HCT116 (cell line): ENCODE measurements around the gene CADPS2. TPM values are rescaled to one million over a fixed set of nuclear protein-coding genes. Genes with fewer than 3 reads are reported as not detected.

Source experiments
- ATAC-seq: fragments of 200-7000 bp; cut with Tn5 transposase; 2 replicates; pipeline ENCODE4 v1.9.1; 2020; ENCODE audit warnings: mild to moderate bottlenecking, moderate library complexity
- BruUV-seq: library from RNA; stranded (reverse); fragments of 400-500 nt; replicated peaks from 2 replicates; lab custom pipeline; 2021; lab: Mats Ljungman, UMichigan
- CTCF ChIA-PET: fragments of 300-600 bp; sonication (Branson Sonifier 250); formaldehyde crosslinking; loops from one replicate; lab custom pipeline; 2021; ENCODE audit warnings: antibody characterized with exemption; lab: Charles Lee
- POLR2A ChIA-PET: fragments of 300-600, 350-600 bp; sonication (Branson Sonifier 250); formaldehyde crosslinking; loops from one replicate; lab custom pipeline; 2021; ENCODE audit warnings: antibody characterized with exemption; lab: Charles Lee
- RAD21 ChIA-PET, 2 experiments: fragments of 300-600 bp; sonication (Branson Sonifier 250); formaldehyde crosslinking; loops; one replicate each; lab custom pipeline; 2023; ENCODE audit warnings: low total read pairs in 2 of 2; ENCODE audit not compliant: uncharacterized antibody in 2 of 2, unreplicated experiment in 2 of 2, low non-redundant PET in 1 of 2; lab: Charles Lee
- DNase-seq: peaks from one replicate; pipeline ENCODE4 v3.0.0-alpha.2; 2010; ENCODE audit warnings: low read depth, low spot score
- H2AFZ ChIP-seq: fragments of 200-600 bp; shearing (Covaris generic), sonication (generic); 2 replicates; pipeline ENCODE4 v1.6.1; 2017; ENCODE audit warnings: low read depth, mixed run types, mixed read lengths, antibody characterized with exemption, low read length; ENCODE audit not compliant: poor library complexity, severe bottlenecking
- H3K27ac ChIP-seq: 2 replicates; pipeline ENCODE4 v1.5.1; 2012; ENCODE audit warnings: low read depth, low read length
- H3K27me3 ChIP-seq: fragments of 200-600 bp; sonication (generic); 2 replicates; pipeline ENCODE4 v1.6.1; 2016; ENCODE audit warnings: mixed run types, low read length, mixed read lengths; ENCODE audit not compliant: insufficient read depth
- H3K36me3 ChIP-seq, 2 experiments: fragments of 200-500 bp in 1 of 2; fragments of 200-600 bp in 1 of 2; sonication (Bioruptor generic) in 1 of 2; sonication (generic) in 1 of 2; 2 replicates each; pipeline versions ENCODE4 v1.5.1 to v1.6.1; 2014 to 2016; ENCODE audit warnings: low read length in 2 of 2, inconsistent platforms in 1 of 2, mixed read lengths in 1 of 2, mixed run types in 1 of 2; ENCODE audit not compliant: insufficient read depth in 2 of 2, control insufficient read depth in 1 of 2
- H3K4me1 ChIP-seq, 2 experiments: fragments of 200-600 bp in 1 of 2; sonication (generic) in 1 of 2; 2 replicates each; pipeline versions ENCODE4 v1.5.1 to v1.6.1; 2012 to 2017; ENCODE audit warnings: low read length in 2 of 2, inconsistent platforms in 1 of 2, mild to moderate bottlenecking in 1 of 2, mixed read lengths in 1 of 2, mixed run types in 1 of 2, moderate library complexity in 1 of 2; ENCODE audit not compliant: insufficient read depth in 2 of 2, control insufficient read depth in 1 of 2
- H3K4me2 ChIP-seq: fragments of 200-600 bp; sonication (generic); 2 replicates; pipeline ENCODE4 v1.6.1; 2017; ENCODE audit warnings: mixed run types, low read length, mixed read lengths
- H3K4me3 ChIP-seq, 2 experiments: fragments of 200-600 bp in 1 of 2; sonication (generic) in 1 of 2; replicated peaks in 1 of 2; 2 replicates each; pipeline ENCODE4 v1.5.1; 2011 to 2016; ENCODE audit warnings: low read length in 2 of 2, control low read depth in 1 of 2, low read depth in 1 of 2, mild to moderate bottlenecking in 1 of 2, mixed read lengths in 1 of 2, mixed run types in 1 of 2
- H3K79me2 ChIP-seq: fragments of 200-600 bp; sonication (generic); 2 replicates; pipeline ENCODE4 v1.6.1; 2017; ENCODE audit warnings: mild to moderate bottlenecking, mixed run types, low read length, moderate library complexity, mixed read lengths; ENCODE audit not compliant: insufficient read depth
- H3K9ac ChIP-seq: fragments of 200-600 bp; sonication (generic); 2 replicates; pipeline ENCODE4 v1.6.1; 2016; ENCODE audit warnings: low read length, mixed read lengths
- H3K9me2 ChIP-seq: fragments of 200-600 bp; sonication (generic), shearing (Covaris generic); 2 replicates; pipeline ENCODE4 v1.6.1; 2017; ENCODE audit warnings: mixed run types, mild to moderate bottlenecking, moderate library complexity; ENCODE audit not compliant: insufficient read depth
- H3K9me3 ChIP-seq, 2 experiments: fragments of 200-500 bp in 1 of 2; fragments of 200-600 bp in 1 of 2; sonication (Bioruptor generic) in 1 of 2; sonication (generic) in 1 of 2; 2 replicates each; pipeline ENCODE4 v1.6.1; 2014 to 2017; ENCODE audit warnings: low read length in 2 of 2, mixed read lengths in 2 of 2, inconsistent platforms in 1 of 2, low read depth in 1 of 2, mild to moderate bottlenecking in 1 of 2, mixed run types in 1 of 2, moderate library complexity in 1 of 2; ENCODE audit not compliant: control insufficient read depth in 1 of 2, insufficient read depth in 1 of 2
- H4K20me1 ChIP-seq: fragments of 200-600 bp; sonication (generic), shearing (Covaris generic); 2 replicates; pipeline ENCODE4 v1.6.1; 2017; ENCODE audit warnings: mixed run types, mild to moderate bottlenecking, moderate library complexity; ENCODE audit not compliant: insufficient read depth
- ATF3 ChIP-seq: IDR thresholded peaks from 2 replicates; pipeline ENCODE4 v1.6.1; 2012
- CBX3 ChIP-seq: IDR thresholded peaks from 2 replicates; pipeline ENCODE4 v1.6.1; 2012; ENCODE audit warnings: low read depth
- EGR1 ChIP-seq: IDR thresholded peaks from 2 replicates; pipeline ENCODE4 v1.6.1; 2012; ENCODE audit warnings: low read depth
- EZH2 ChIP-seq: fragments of 200-600 bp; sonication (generic); IDR thresholded peaks from 2 replicates; pipeline ENCODE4 v1.6.1; 2017; ENCODE audit warnings: antibody characterized with exemption, mixed run types
- EZH2phosphoT487 ChIP-seq: fragments of 200-600 bp; IDR thresholded peaks from 2 replicates; pipeline ENCODE4 v1.6.1; 2018; ENCODE audit warnings: antibody characterized with exemption, borderline replicate concordance
- FOSL1 ChIP-seq: IDR thresholded peaks from 2 replicates; pipeline ENCODE4 v1.6.1; 2012; ENCODE audit warnings: low read depth
- POLR2AphosphoS5 ChIP-seq: IDR thresholded peaks from 2 replicates; pipeline ENCODE4 v1.6.1; 2011; ENCODE audit warnings: mild to moderate bottlenecking, low read depth, low read length, moderate library complexity
- SRF ChIP-seq: IDR thresholded peaks from 2 replicates; pipeline ENCODE4 v1.6.1; 2012; ENCODE audit warnings: low read depth
- intact Hi-C: fragments of 100-400 bp; cut with micrococcal nuclease; formaldehyde crosslinking; loops from 2 replicates; pipeline ENCODE4 v1.10.0; 2022
- total RNA-seq: library from RNA; stranded (reverse); gene quantifications from one replicate; pipeline ENCODE4 v1.2.1, GENCODE V29; 2021; ENCODE audit not compliant: unreplicated experiment
- TF ChIP-seq, protein P1 (sequence below), 3 experiments: fragments of 200-600 bp in 1 of 3; sonication (generic) in 1 of 3; IDR thresholded peaks in 2 of 3; conservative IDR thresholded peaks in 1 of 3; 2 replicates each; pipeline ENCODE4 v1.5.1; 2012 to 2017; ENCODE audit warnings: low read depth in 2 of 3, low read length in 2 of 3, antibody characterized with exemption in 1 of 3, borderline replicate concordance in 1 of 3, control low read depth in 1 of 3, mild to moderate bottlenecking in 1 of 3, mixed read lengths in 1 of 3, mixed run types in 1 of 3, moderate library complexity in 1 of 3; ENCODE audit not compliant: insufficient read depth in 1 of 3
- TF ChIP-seq, protein P2 (sequence below): IDR thresholded peaks from 2 replicates; pipeline ENCODE4 v1.6.1; 2012; ENCODE audit warnings: low read depth
- TF ChIP-seq, protein P3 (sequence below): IDR thresholded peaks from 2 replicates; pipeline ENCODE4 v1.6.1; 2012

CADPS2 gene
- total RNA-seq, 1 experiment from 2014 or later, result 7.5 TPM

- TF ChIP-seq EZH2 (no peak), SRF (no peak)
Measured at GRCh38 chr7:122752583-122752982, 133.7 kb downstream of the CADPS2 start (continued).

- H3K27ac ChIP-seq, result no peak overlapping the region
- DNase-seq (no peak), ATAC-seq (no peak)
- no peaks in the 10 kb centered on the region for H4K20me1 ChIP-seq
- RAD21 ChIA-PET, result no interaction called here
- no peaks in the 10 kb centered on the region for H3K36me3 ChIP-seq
- no peaks in the 10 kb centered on the region for H3K79me2 ChIP-seq
- CTCF ChIA-PET, result no interaction called here
- POLR2A ChIA-PET, result no interaction called here
- H3K9me2 ChIP-seq, result no peaks in the 10 kb centered on the region
- intact Hi-C loops, result no loop called here
- TF ChIP-seq, protein P1, sequence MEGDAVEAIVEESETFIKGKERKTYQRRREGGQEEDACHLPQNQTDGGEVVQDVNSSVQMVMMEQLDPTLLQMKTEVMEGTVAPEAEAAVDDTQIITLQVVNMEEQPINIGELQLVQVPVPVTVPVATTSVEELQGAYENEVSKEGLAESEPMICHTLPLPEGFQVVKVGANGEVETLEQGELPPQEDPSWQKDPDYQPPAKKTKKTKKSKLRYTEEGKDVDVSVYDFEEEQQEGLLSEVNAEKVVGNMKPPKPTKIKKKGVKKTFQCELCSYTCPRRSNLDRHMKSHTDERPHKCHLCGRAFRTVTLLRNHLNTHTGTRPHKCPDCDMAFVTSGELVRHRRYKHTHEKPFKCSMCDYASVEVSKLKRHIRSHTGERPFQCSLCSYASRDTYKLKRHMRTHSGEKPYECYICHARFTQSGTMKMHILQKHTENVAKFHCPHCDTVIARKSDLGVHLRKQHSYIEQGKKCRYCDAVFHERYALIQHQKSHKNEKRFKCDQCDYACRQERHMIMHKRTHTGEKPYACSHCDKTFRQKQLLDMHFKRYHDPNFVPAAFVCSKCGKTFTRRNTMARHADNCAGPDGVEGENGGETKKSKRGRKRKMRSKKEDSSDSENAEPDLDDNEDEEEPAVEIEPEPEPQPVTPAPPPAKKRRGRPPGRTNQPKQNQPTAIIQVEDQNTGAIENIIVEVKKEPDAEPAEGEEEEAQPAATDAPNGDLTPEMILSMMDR (IDR thresholded peaks at IDR 0.05 in 2 of 3, conservative IDR thresholded peaks at IDR 0.05 in 1 of 3; ENCODE audit: borderline replicate concordance in 1 of 3, insufficient read depth in 1 of 3, low read depth in 2 of 3, low read length in 2 of 3), result no peak
- TF ChIP-seq FOSL1 (no peak), ATF3 (no peak), CBX3 (no peak), EZH2phosphoT487 (no peak), EGR1 (no peak), POLR2AphosphoS5 (no peak)
- TF ChIP-seq, protein P2, sequence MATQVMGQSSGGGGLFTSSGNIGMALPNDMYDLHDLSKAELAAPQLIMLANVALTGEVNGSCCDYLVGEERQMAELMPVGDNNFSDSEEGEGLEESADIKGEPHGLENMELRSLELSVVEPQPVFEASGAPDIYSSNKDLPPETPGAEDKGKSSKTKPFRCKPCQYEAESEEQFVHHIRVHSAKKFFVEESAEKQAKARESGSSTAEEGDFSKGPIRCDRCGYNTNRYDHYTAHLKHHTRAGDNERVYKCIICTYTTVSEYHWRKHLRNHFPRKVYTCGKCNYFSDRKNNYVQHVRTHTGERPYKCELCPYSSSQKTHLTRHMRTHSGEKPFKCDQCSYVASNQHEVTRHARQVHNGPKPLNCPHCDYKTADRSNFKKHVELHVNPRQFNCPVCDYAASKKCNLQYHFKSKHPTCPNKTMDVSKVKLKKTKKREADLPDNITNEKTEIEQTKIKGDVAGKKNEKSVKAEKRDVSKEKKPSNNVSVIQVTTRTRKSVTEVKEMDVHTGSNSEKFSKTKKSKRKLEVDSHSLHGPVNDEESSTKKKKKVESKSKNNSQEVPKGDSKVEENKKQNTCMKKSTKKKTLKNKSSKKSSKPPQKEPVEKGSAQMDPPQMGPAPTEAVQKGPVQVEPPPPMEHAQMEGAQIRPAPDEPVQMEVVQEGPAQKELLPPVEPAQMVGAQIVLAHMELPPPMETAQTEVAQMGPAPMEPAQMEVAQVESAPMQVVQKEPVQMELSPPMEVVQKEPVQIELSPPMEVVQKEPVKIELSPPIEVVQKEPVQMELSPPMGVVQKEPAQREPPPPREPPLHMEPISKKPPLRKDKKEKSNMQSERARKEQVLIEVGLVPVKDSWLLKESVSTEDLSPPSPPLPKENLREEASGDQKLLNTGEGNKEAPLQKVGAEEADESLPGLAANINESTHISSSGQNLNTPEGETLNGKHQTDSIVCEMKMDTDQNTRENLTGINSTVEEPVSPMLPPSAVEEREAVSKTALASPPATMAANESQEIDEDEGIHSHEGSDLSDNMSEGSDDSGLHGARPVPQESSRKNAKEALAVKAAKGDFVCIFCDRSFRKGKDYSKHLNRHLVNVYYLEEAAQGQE, result no peak
- TF ChIP-seq, protein P3, sequence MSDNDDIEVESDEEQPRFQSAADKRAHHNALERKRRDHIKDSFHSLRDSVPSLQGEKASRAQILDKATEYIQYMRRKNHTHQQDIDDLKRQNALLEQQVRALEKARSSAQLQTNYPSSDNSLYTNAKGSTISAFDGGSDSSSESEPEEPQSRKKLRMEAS, result no peak
- H3K27me3 ChIP-seq, result no peaks in the 10 kb centered on the region
- H3K4me1 ChIP-seq, result no peaks in the 10 kb centered on the region
- no peak overlapping the region for H2AFZ ChIP-seq
- H3K9me3 ChIP-seq, result no peaks in the 10 kb centered on the region
- no peak overlapping the region for H3K4me2 ChIP-seq
- no peak overlapping the region for H3K4me3 ChIP-seq
- no TSS peak for BruUV-seq
- H3K9ac ChIP-seq, result no peak overlapping the region
Measured at GRCh38 chr7:122750389-122750788, 135.9 kb downstream of the CADPS2 start.
